ENCODE measurements around the gene KLKB1.

Gene KLKB1

DNA sequence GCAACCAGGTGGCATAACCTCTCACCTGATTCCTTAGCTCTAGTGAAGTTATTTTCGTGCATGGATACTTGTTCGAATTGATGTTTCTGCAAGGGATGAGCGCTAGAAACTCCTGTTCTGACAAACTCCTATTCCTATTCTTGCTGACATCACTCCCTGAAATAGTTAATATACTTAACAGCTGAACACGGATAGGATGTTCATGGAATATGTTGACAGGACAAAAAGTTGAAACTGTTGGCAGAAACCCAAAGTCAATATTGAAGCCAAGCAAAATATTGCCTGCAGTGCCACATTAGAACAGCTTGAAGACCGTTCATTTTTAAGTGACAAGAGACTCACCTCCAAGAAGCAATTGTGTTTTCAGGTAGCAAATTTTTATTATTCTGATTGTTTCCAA, at the start of gene KLKB1:
Gene KLKB1 (plus strand): TSS at position 287 of the 400 bp plus-strand sequence. CDS start 689 bp downstream, outside the sequence.
- no peak for DNase-seq (ENCODE audit: low read depth in 2 of 2)

- no peak for DNase-seq (ENCODE audit: low read depth in 2 of 2)
Measured at GRCh38 chr4:186188107-186188506, 39.2 kb upstream of the KLKB1 start.

GRCh38 chr4:186189656-186190055, 37.7 kb upstream of the KLKB1 start:
- no peak for DNase-seq (ENCODE audit: low read depth in 2 of 2)

DNA sequence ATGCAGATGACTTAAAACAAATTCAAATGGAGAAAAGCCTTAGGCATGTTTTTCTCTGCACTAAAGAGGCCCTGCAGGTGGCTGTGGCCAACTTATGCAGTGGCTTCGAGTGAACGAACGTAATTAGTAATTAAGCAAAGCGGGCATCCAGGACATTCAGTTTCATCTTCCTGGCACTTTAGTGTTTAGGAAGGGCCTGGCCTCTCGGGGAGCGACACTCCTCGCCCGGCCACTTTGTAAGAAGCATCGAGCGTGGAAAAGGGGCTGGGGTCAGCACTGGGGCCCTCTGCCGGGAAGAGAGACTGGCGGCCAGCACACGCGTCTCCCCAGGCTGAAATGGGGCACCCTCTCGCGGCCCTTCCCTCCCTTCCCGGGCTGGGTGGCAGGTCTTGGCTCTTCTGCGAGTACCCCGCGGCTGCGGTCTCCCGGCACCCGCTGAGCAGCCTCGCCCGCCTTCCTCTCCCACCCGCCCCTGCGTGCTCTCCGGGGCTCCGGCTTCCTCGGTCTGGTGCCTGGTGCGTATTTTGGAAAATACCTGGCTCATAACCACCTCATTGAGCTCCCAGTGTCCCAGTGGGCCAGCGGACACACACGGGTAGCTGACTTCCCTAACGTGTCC, 36.6 kb upstream of the KLKB1 start:
- DNase-seq (ENCODE audit: low read depth in 2 of 2) = peak in 1 of 2 donors; percentile 45

GRCh38 chr4:186191200-186192065, 35.9 kb upstream of the KLKB1 start, which contains the start of gene CYP4V2:
TSS of gene CYP4V2 (plus strand) at chr4:186191567. CDS start at chr4:186191824, 257 bp downstream.
- DNase-seq (ENCODE audit: low read depth in 2 of 2) = peak; percentile 78 to 83

DNA sequence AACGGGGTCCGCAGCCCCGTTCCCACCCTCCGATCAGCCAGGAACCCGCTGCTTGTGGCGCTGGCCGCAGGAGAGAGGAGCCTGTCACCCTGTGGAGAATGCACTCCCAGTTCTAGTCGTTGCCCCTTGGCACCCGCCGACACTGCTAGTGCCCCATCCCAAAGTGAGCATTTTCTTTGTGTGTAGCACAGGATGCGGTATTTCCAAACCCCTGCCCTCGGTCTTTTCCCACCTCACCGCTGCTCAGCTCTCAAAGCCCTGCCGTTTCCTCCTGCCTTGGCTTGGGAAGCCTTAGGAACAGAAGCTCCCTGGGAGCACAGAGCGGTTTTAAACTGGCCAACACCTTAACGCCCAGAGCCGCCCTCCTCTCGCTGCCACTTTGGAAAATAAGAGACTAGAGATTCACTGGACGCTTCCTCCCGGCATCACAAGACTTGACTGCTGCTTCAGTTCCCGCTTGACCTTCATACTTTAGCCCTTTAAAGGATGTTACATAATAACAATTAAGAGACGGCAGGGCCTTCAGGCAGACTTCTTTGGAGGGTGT, 35.2 kb upstream of the KLKB1 start:
- DNase-seq (ENCODE audit: low read depth in 2 of 2) = peak in 1 of 2 donors; percentile 3

- DNase-seq (ENCODE audit: low read depth in 2 of 2) = no peak
Measured at GRCh38 chr4:186193851-186194250, 33.5 kb upstream of the KLKB1 start.

DNA sequence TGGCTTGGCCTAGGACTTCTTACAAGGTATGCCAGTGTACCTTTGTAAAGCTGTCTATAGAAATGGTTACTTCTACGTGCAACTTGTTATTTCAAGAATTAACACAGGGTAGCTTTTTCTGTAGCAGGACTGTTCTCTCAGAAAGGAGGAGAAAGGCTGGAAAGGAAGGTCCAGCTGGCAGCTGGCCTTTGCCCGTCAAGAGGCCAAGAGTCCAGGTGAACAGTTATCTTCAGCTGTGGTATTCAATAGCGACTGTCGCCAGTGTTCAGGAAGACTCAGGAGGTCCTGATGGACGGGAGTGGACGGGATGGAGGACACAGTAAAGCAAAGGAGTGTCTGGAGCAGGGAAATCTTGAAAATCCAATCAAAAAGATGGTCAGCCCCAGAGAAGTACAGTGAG, 31.2 kb upstream of the KLKB1 start:
- DNase-seq (ENCODE audit: low read depth in 2 of 2) = no peak

- no peak for DNase-seq (ENCODE audit: low read depth in 2 of 2)
Measured at GRCh38 chr4:186200516-186200915, 26.8 kb upstream of the KLKB1 start.

DNA sequence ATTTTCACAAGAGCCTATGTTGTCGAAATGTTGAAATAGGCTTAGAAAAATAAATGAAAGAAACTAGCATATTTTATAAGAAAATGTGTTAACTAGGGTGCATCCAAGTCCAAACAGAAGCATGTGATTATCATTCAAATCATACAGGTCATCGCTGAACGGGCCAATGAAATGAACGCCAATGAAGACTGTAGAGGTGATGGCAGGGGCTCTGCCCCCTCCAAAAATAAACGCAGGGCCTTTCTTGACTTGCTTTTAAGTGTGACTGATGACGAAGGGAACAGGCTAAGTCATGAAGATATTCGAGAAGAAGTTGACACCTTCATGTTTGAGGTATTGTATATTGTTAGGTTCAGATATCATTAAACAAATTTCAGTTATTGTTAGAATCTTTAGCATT, 26.3 kb upstream of the KLKB1 start:
- DNase-seq (ENCODE audit: low read depth in 2 of 2) = no peak

- peak; percentile 35 to 46 for DNase-seq (ENCODE audit: low read depth in 2 of 2)
Measured at GRCh38 chr4:186201535-186202230, 25.6 kb upstream of the KLKB1 start.

DNA sequence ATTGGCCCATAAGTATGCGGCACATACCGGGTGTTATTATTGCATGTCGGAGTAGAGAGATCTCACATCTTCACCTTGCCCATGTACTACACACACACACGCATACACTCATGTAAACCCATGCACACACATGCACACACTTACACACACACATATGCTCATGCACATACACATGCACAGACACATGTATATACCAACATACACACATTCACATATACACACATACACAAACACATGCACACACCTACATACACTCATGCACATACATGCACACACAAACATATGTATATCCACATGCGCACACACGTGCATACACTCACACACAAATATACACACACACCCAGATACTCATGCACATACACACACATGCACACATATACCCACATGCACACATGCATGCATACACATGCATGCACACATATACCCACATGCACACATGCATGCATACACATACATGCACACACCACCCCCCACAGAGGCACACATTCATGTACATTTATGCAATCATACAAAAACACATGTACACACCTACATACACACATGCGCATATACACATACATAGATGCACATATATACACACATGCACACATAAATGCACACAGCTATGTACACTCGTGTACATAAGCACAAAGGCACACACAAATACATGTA, 24.7 kb upstream of the KLKB1 start:
- DNase-seq (ENCODE audit: low read depth in 2 of 2) = no peak

- no peak for DNase-seq (ENCODE audit: low read depth in 2 of 2)
Measured at GRCh38 chr4:186203406-186203805, 23.9 kb upstream of the KLKB1 start.

DNA sequence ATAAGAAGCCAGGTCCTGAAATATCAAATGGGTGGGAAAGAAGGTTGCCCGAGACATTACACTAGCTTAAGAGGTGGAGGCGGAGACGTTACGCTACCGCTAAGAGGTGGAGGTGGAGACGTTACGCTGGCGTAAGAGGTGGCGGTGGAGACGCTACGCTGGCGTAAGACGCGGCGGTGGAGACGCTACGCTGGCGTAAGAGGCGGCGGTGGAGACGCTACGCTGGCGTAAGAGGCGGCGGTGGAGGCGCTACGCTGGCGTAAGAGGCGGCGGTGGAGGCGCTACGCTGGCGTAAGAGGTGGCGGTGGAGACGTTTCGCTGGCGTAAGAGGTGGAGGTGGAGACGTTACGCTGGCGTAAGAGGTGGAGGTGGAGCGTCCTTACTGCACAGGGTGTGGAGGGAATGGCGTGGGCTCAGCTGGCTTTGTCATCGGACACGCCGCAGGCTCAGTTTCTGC, 23.2 kb upstream of the KLKB1 start:
- DNase-seq (ENCODE audit: low read depth in 2 of 2) = peak in 1 of 2 donors; percentile 52

- no peak for DNase-seq (ENCODE audit: low read depth in 2 of 2)
Measured at GRCh38 chr4:186204686-186205085, 22.6 kb upstream of the KLKB1 start.

GRCh38 chr4:186205156-186205555, 22.2 kb upstream of the KLKB1 start:
- no peak for DNase-seq (ENCODE audit: low read depth in 2 of 2)

- DNase-seq (ENCODE audit: low read depth in 2 of 2) = no peak
Measured at GRCh38 chr4:186216465-186217024, 10.8 kb upstream of the KLKB1 start.

- no peak for DNase-seq (ENCODE audit: low read depth in 2 of 2)
Measured at GRCh38 chr4:186217733-186218293, 9.5 kb upstream of the KLKB1 start.

DNA sequence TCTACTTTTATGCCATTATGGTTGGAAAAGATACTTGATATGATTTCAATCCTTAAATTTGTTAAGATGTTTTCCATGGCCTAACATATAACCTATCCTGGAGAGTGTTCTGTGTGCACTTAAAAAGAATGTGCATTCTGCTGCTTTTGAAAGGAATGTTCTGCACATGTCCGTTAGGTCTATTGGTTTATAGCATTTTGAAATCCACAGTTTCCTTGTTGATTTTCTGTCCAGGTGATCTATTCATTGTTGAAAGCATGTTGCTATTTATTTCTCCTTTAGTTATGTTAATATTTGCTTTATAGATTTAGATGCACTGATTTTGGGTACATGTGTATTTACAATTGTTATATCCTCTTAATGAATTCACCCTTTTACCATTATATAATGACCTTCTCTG, 5.7 kb upstream of the KLKB1 start:
- DNase-seq (ENCODE audit: low read depth in 2 of 2) = no peak

- no peak for DNase-seq (ENCODE audit: low read depth in 2 of 2)
Measured at GRCh38 chr4:186225848-186226247, 1.5 kb upstream of the KLKB1 start.
